ENCODE data around the gene CDK5.

Gene CDK5

DNA sequence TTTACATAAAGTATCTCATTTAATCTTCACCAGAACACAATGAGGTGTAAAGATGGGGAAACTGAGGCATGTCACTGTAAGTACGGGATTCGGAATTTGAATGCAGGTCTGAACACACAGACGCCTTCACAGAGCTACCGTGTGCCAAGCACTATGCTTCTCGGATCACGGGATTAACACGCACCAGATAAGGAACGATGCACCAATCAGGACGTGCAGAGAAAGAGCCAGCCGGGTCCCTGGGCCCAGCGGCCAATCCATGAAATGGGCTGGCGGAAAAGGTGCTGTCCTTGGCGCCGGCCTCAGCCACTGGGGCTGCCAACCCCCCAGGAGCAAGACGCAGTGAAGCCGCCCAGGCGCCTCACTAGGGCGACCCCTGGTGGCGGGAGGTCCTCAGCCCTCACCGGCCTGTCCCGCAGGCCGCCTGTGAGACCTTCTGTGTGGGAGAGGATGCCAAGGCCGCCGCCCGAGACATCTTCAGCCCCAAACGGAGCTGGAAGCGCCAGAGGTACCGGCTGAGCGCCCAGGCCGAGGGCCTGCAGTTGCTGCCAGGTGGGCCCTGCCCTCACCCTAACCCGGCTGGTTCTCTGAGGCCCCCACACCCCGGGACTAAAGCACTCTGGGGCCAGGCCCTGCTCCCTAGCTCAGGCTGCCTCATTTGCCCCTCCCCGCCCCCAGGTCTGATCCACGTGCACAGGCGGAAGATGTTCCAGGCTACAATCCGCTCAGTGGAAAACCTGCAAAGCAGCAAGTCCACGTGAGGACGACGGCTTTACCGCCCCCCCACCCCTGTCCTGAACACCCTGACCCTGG lies 49.0 kb downstream of the CDK5 start:
- no peak for TF ChIP-seq JUND (IDR thresholded peaks at IDR 0.05; ENCODE audit: low read depth)
- in situ Hi-C loops (cut with HindIII; ENCODE audit: low pct_unique_long_range_greater_than_20kb, low sequenced_read_pairs): no loop called here
- DNase-seq (ENCODE audit: low read depth in 1 of 2, low spot score in 1 of 2): no peak

DNA sequence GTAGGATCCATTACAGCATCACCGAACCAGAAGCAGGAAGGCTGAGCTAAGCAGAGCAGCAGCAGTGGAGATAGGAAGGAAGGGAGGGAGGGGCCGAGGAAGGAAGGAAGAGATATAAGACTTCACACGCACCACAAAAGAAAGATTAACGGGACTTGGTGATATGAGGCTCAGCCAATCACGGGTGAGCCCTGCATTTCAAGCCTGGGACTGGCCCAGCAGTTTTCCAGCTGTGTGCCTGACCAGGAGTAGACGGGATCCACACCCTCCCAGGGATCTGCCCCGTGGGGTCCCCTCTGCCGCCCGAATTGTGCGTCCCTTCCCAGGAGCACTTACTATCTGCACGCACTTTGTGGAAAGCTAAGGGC lies 49.6 kb downstream of the CDK5 start:
- in situ Hi-C loops (cut with HindIII; ENCODE audit: low pct_unique_long_range_greater_than_20kb, low sequenced_read_pairs): no loop called here
- no peak for TF ChIP-seq JUND (IDR thresholded peaks at IDR 0.05; ENCODE audit: low read depth)
- no peak for DNase-seq (ENCODE audit: low read depth in 1 of 2, low spot score in 1 of 2)

DNA sequence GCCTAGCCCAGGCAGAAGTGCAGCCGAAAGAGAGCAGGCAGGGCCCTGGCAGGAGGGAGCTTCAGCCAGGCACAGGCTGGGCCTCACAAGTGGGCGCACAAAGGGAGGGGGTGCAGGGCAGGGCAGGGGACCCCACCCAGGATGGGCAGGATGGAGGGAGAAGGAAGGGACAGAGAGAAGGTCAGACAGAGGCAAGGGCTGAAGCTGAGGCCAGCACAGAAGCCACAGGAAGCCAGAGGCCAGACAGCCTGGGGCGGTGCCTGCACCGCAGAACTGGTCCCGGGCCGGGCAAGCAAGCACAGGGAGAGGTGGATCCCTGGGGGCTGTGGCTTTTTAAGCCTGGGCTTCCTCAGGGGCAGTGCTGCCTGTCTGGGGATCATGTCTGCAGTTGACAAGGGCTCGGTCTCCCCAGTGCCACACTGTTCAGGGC lies 50.2 kb downstream of the CDK5 start:
- in situ Hi-C loops (cut with HindIII; ENCODE audit: low pct_unique_long_range_greater_than_20kb, low sequenced_read_pairs): no loop called here
- TF ChIP-seq JUND (IDR thresholded peaks at IDR 0.05; ENCODE audit: low read depth): no peak
- DNase-seq (ENCODE audit: low read depth in 1 of 2, low spot score in 1 of 2): no peak

DNA sequence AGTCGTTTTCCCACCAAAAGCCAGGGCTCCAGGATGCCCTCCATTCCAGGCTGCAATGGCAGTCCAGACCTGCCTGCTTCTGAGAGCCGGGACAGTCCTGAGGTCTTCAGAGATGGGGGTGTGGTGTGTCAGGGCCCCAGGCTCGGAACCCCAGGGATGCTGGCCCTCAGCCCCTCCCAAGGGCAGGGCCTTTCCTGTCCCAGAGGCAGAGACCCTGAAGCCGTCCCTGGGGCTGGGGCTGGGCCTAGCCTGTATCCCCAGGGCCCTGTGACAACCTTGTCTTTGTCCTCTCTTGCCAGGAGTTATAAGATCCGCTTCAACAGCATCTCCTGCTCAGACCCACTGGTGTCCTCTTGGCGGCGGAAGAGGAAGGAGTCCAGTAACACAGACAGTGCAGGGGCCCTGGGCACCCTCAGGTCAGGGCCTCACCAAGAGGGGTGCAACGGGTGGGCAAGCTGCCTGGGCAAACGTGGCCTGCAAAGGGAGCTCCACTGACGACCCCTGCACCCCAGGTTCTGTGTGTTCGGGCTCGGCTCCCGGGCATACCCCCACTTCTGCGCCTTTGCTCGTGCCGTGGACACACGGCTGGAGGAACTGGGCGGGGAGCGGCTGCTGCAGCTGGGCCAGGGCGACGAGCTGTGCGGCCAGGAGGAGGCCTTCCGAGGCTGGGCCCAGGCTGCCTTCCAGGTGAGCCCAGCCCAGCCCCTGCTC lies 51.0 kb downstream of the CDK5 start:
- no peak for DNase-seq (ENCODE audit: low read depth in 1 of 2, low spot score in 1 of 2)
- TF ChIP-seq JUND (IDR thresholded peaks at IDR 0.05; ENCODE audit: low read depth): no peak
- in situ Hi-C loops (cut with HindIII; ENCODE audit: low pct_unique_long_range_greater_than_20kb, low sequenced_read_pairs): no loop called here

DNA sequence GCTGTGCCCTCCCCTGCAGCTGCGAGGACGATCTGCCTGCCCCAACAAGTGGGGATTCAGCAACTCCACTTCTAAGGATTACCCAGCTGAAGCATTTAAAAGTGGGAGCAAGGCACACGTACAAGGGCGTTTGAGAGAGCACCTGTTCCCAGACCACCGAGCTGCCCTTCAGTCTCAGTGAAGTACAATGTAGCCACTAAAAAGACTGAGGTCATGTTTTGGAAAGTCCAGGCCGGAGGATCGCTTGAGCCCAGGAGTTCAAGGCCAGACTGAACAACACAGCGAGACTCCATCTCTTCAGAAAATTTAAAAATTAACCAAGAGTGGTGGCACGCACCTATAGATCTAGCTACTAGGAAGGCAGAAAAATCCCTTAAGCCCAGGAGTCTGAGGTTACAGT lies 52.1 kb downstream of the CDK5 start:
- no peak for TF ChIP-seq JUND (IDR thresholded peaks at IDR 0.05; ENCODE audit: low read depth)
- no peak for DNase-seq (ENCODE audit: low read depth in 1 of 2, low spot score in 1 of 2)
- in situ Hi-C loops (cut with HindIII; ENCODE audit: low pct_unique_long_range_greater_than_20kb, low sequenced_read_pairs): no loop called here
